Body of pancreas (tissue), 4 donors: ENCODE measurements around the gene SEC24B. TPM values are rescaled to one million over a fixed set of nuclear protein-coding genes. Genes with fewer than 3 reads are reported as not detected.
A peak's percentile ranks its signal among the peaks of the same experiment; 100 is the strongest.
"Not testable (repeated sequence)": the region's sequence is repeated elsewhere in the genome, so short reads cannot be mapped to it uniquely, and the experiment has no call there.

Experiments
- ATAC-seq: fragments of 150-250 bp; one replicate; pipeline ENCODE4 v1.9.1; 2016
- DNase-seq, 4 donors: peaks; one replicate each; pipeline ENCODE4 v3.0.0-alpha.2; 2019
- H3K27ac ChIP-seq, 4 donors: fragments of 200-600 bp; sonication (generic); 1 replicate in 3 of 4; 2 replicates in 1 of 4; pipeline versions ENCODE4 v1.5.1 to v1.6.1; 2016 to 2019; ENCODE audit warnings: mild to moderate bottlenecking in 1 of 4, mixed read lengths in 1 of 4, moderate library complexity in 1 of 4
- H3K27me3 ChIP-seq, 2 donors: fragments of 200-600 bp; sonication (generic); one replicate each; pipeline ENCODE4 v1.6.0; 2016; ENCODE audit warnings: mild to moderate bottlenecking in 1 of 2
- H3K36me3 ChIP-seq, 2 donors: fragments of 200-600 bp; sonication (generic); replicated peaks in 1 of 2; 2 replicates each; pipeline ENCODE4 v1.5.1; 2016; ENCODE audit warnings: low read depth in 2 of 2; ENCODE audit not compliant: insufficient read depth in 1 of 2
- H3K4me1 ChIP-seq: fragments of 200-600 bp; sonication (generic); one replicate; pipeline ENCODE4 v1.6.0; 2016
- H3K4me3 ChIP-seq, 2 donors: fragments of 200-600 bp; sonication (generic); 1 replicate in 1 of 2; 2 replicates in 1 of 2; pipeline ENCODE4 v1.5.1; 2016 to 2019
- H3K9me3 ChIP-seq, 3 donors: fragments of 200-600 bp; sonication (generic); 1 replicate in 2 of 3; 2 replicates in 1 of 3; pipeline ENCODE4 v1.5.1; 2016
- CTCF ChIP-seq, 7 experiments: fragments of 450-650 bp in 4 of 7; fragments of 200-600 bp in 3 of 7; sonication (generic) in 3 of 7; IDR thresholded peaks; one replicate each; pipeline ENCODE4 v1.5.1; 2016 to 2019; ENCODE audit warnings: antibody characterized with exemption in 7 of 7
- POLR2A ChIP-seq, 3 donors: fragments of 450-650 bp; IDR thresholded peaks; one replicate each; pipeline ENCODE4 v1.6.1; 2016; ENCODE audit warnings: antibody characterized with exemption in 3 of 3, mild to moderate bottlenecking in 2 of 3
- WGBS, 2 donors: methylation state at CpG; one replicate each; pipeline ENCODE4 v1.1.5; 2017; 5-methylcytosine and 5-hydroxymethylcytosine counted together
- intact Hi-C: fragments of 100-400 bp; cut with DNase I; formaldehyde crosslinking; loops from one replicate; pipeline ENCODE4 v1.15.1; 2023
- total RNA-seq, 2 donors: library from RNA; depleted of rRNA; stranded (reverse); fragments of >200 nt; gene quantifications; one replicate each; pipeline ENCODE4 v1.1.0, GENCODE V29; 2016

The SEC24B gene
- total RNA-seq, 2 donors from 2014 or later = 10.2 to 16.3 TPM

GRCh38 chr4:109572154-109572553 is 138.5 kb downstream of the SEC24B start:
- Histone ChIP-seq H3K4me1 (no peaks in the 10 kb centered on the region), H3K9me3 (no peaks in the 10 kb centered on the region), H3K27me3 (no peaks in the 10 kb centered on the region), H3K36me3 (no peaks in the 10 kb centered on the region), H3K4me3 (no peak overlapping the region), H3K27ac (no peak overlapping the region)
- DNase-seq (no peak), ATAC-seq (no peak)
- 87 to 88% methylated on average over 3 of the region's 3 CpGs for WGBS, 2 donors
- intact Hi-C loops = no loop called here
- no peak for TF ChIP-seq POLR2A (IDR thresholded peaks at IDR 0.05)
- no peak for TF ChIP-seq CTCF (IDR thresholded peaks at IDR 0.05)

GRCh38 chr4:109574443-109574850 is 140.8 kb downstream of the SEC24B start:
- Histone ChIP-seq H3K27ac (no peak overlapping the region), H3K4me1 (no peaks in the 10 kb centered on the region), H3K27me3 (no peaks in the 10 kb centered on the region), H3K4me3 (no peak overlapping the region), H3K9me3 (no peaks in the 10 kb centered on the region), H3K36me3 (no peaks in the 10 kb centered on the region)
- no peak for TF ChIP-seq POLR2A (IDR thresholded peaks at IDR 0.05)
- peak in 4 of 7 experiments; percentile 10 to 28 (median 17) for TF ChIP-seq CTCF (IDR thresholded peaks at IDR 0.05)
- WGBS, 2 donors = 59 to 62% methylated on average over 6 of the region's 6 CpGs
- intact Hi-C loops = no loop called here
- ATAC-seq = peak; percentile 47
- no peak for DNase-seq

GRCh38 chr4:109574931-109575804 is 141.6 kb downstream of the SEC24B start:
- Histone ChIP-seq H3K36me3 (no peaks in the 10 kb centered on the region), H3K27ac (no peak overlapping the region), H3K4me1 (no peaks in the 10 kb centered on the region), H3K4me3 (no peak overlapping the region), H3K9me3 (no peaks in the 10 kb centered on the region), H3K27me3 (no peaks in the 10 kb centered on the region)
- TF ChIP-seq POLR2A (IDR thresholded peaks at IDR 0.05) = no peak
- intact Hi-C loops = no loop called here
- DNase-seq (no peak), ATAC-seq (no peak)
- 73 to 84% methylated on average over 7 of the region's 7 CpGs for WGBS, 2 donors

GRCh38 chr4:109576462-109576861 is 142.8 kb downstream of the SEC24B start:
- 78 to 79% methylated on average over 2 of the region's 2 CpGs for WGBS, 2 donors

GRCh38 chr4:109578846-109579245 is 145.2 kb downstream of the SEC24B start:
- Histone ChIP-seq H3K27me3 (no peaks in the 10 kb centered on the region), H3K4me1 (no peaks in the 10 kb centered on the region), H3K4me3 (no peak overlapping the region), H3K36me3 (no peaks in the 10 kb centered on the region), H3K27ac (no peak overlapping the region), H3K9me3 (no peaks in the 10 kb centered on the region)
- TF ChIP-seq POLR2A (IDR thresholded peaks at IDR 0.05) (no peak), CTCF (IDR thresholded peaks at IDR 0.05) (no peak)
- DNase-seq = no peak
- ATAC-seq = no peak
- WGBS, 2 donors = 82 to 83% methylated on average over 3 of the region's 3 CpGs
- intact Hi-C loops = no loop called here

More at GRCh38 chr4:109576462-109576861, 142.8 kb downstream of the SEC24B start:
- Histone ChIP-seq H3K9me3 (no peaks in the 10 kb centered on the region), H3K4me1 (no peaks in the 10 kb centered on the region), H3K36me3 (no peaks in the 10 kb centered on the region), H3K4me3 (no peak overlapping the region), H3K27ac (no peak overlapping the region), H3K27me3 (no peaks in the 10 kb centered on the region)
- ATAC-seq = peak; percentile 24
- intact Hi-C loops = no loop called here
- no peak for TF ChIP-seq POLR2A (IDR thresholded peaks at IDR 0.05)
- no peak for TF ChIP-seq CTCF (IDR thresholded peaks at IDR 0.05)
- DNase-seq = no peak

- H3K4me3 ChIP-seq, H3K36me3 ChIP-seq, intact Hi-C loops, DNase-seq, H3K27ac ChIP-seq, H3K27me3 ChIP-seq, H3K9me3 ChIP-seq, H3K4me1 ChIP-seq, ATAC-seq: not testable (repeated sequence)
- WGBS, 2 donors = 88 to 89% methylated on average over 5 of the region's 5 CpGs
These were observed 146.4 kb downstream of the SEC24B start for GRCh38 chr4:109579997-109580396.
